Breast epithelium (tissue), 4 donors: ENCODE data around the gene PLIN1. TPM values are rescaled to one million over a fixed set of nuclear protein-coding genes. Genes with fewer than 3 reads are reported as not detected.

Experiments used
- DNase-seq, 2 donors: peaks; one replicate each; pipeline ENCODE4 v3.0.0-alpha.2; 2019; ENCODE audit warnings: low spot score in 2 of 2
- H3K27ac ChIP-seq, 2 donors: fragments of 200-600 bp; sonication (generic) in 1 of 2; one replicate each; pipeline ENCODE4 v1.5.1; 2016 to 2019; ENCODE audit warnings: mild to moderate bottlenecking in 1 of 2
- H3K27me3 ChIP-seq, 2 donors: fragments of 200-600 bp; sonication (generic) in 1 of 2; one replicate each; pipeline versions ENCODE4 v1.5.1 to v1.6.0; 2017 to 2019; ENCODE audit warnings: control low read depth in 1 of 2, mild to moderate bottlenecking in 1 of 2
- H3K36me3 ChIP-seq: fragments of 200-600 bp; one replicate; pipeline ENCODE4 v1.5.1; 2019
- H3K4me1 ChIP-seq, 2 donors: fragments of 200-600 bp; sonication (generic); one replicate each; pipeline ENCODE4 v1.5.1; 2016 to 2019; ENCODE audit warnings: control low read depth in 1 of 2
- H3K4me3 ChIP-seq, 3 donors: fragments of 200-600 bp; sonication (generic); 1 replicate in 2 of 3; 2 replicates in 1 of 3; pipeline ENCODE4 v1.5.1; 2016 to 2019; ENCODE audit warnings: mild to moderate bottlenecking in 3 of 3, moderate library complexity in 2 of 3
- H3K9me3 ChIP-seq, 2 donors: fragments of 200-600 bp; sonication (generic) in 1 of 2; one replicate each; pipeline ENCODE4 v1.5.1; 2016 to 2019; ENCODE audit warnings: control low read depth in 1 of 2
- POLR2A ChIP-seq: fragments of 450-650 bp; IDR thresholded peaks from one replicate; pipeline ENCODE4 v1.6.1; 2016; ENCODE audit warnings: antibody characterized with exemption, mild to moderate bottlenecking, moderate library complexity
- POLR2AphosphoS5 ChIP-seq, 3 donors: sonication (generic); formaldehyde crosslinking; IDR thresholded peaks; one replicate each; pipeline ENCODE4 v1.6.1; 2017; ENCODE audit warnings: antibody characterized with exemption in 3 of 3
- intact Hi-C: fragments of 100-400 bp; cut with DNase I; formaldehyde crosslinking; loops from one replicate; pipeline ENCODE4 v1.15.1; 2023; ENCODE audit warnings: low total_unique reads
- total RNA-seq, 3 donors: library from RNA; depleted of rRNA; stranded (reverse); fragments of >200 nt; gene quantifications; one replicate each; pipeline ENCODE4 v1.1.0, GENCODE V29; 2016
- TF ChIP-seq, protein P1 (sequence below), 3 donors: fragments of 450-650 bp; IDR thresholded peaks; one replicate each; pipeline ENCODE4 v1.5.1; 2016 to 2017; ENCODE audit warnings: antibody characterized with exemption in 3 of 3, mild to moderate bottlenecking in 3 of 3, moderate library complexity in 3 of 3

PLIN1 gene, protein sequence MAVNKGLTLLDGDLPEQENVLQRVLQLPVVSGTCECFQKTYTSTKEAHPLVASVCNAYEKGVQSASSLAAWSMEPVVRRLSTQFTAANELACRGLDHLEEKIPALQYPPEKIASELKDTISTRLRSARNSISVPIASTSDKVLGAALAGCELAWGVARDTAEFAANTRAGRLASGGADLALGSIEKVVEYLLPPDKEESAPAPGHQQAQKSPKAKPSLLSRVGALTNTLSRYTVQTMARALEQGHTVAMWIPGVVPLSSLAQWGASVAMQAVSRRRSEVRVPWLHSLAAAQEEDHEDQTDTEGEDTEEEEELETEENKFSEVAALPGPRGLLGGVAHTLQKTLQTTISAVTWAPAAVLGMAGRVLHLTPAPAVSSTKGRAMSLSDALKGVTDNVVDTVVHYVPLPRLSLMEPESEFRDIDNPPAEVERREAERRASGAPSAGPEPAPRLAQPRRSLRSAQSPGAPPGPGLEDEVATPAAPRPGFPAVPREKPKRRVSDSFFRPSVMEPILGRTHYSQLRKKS
- 1,000 to 10,000 TPM in 1 of 3 donors, 100 to 1,000 TPM in 2; 114 to 2,292 (median 132) TPM for total RNA-seq

DNA sequence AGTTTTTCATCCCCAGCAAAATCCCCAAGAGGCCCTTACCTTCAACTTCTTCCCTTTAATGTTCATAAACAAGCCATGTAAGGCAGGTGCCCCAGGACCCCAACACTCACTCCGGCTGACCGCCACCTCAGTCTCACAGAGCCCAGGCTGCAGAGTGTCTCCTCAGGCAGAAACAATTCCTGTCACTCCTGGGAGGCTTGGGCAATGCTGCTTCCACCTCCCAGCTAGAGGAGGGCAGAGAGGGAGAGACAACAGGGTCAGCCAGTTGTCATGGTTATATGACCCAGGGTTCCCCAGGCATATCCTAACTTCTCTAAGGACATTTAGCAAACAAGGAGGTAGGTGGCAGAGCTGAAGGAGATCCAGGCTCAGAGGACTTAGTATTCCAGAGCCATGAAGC is at the start of gene PLIN1:
Gene PLIN1 (minus strand): TSS at position 156 of the 400 bp plus-strand sequence. CDS start 1,878 bp downstream, outside the sequence.
- H3K27me3 ChIP-seq: no peaks in the 10 kb centered on the region
- no peak for TF ChIP-seq POLR2AphosphoS5 (IDR thresholded peaks at IDR 0.05)
- TF ChIP-seq POLR2A: no peak
- TF ChIP-seq, protein P1, sequence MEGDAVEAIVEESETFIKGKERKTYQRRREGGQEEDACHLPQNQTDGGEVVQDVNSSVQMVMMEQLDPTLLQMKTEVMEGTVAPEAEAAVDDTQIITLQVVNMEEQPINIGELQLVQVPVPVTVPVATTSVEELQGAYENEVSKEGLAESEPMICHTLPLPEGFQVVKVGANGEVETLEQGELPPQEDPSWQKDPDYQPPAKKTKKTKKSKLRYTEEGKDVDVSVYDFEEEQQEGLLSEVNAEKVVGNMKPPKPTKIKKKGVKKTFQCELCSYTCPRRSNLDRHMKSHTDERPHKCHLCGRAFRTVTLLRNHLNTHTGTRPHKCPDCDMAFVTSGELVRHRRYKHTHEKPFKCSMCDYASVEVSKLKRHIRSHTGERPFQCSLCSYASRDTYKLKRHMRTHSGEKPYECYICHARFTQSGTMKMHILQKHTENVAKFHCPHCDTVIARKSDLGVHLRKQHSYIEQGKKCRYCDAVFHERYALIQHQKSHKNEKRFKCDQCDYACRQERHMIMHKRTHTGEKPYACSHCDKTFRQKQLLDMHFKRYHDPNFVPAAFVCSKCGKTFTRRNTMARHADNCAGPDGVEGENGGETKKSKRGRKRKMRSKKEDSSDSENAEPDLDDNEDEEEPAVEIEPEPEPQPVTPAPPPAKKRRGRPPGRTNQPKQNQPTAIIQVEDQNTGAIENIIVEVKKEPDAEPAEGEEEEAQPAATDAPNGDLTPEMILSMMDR (IDR thresholded peaks at IDR 0.05): no peak
- H3K4me1 ChIP-seq: peaks cover 6 to 13% of the 10 kb centered on the region in 2 donors
- peak within 1 kb of the TSS in 2 of 3 donors; percentile 3 to 4 for H3K4me3 ChIP-seq
- intact Hi-C loops: no loop called here
- peak within 1 kb of the TSS; percentile 79 to 80 for H3K27ac ChIP-seq
- no peaks in the 10 kb centered on the region for H3K9me3 ChIP-seq
- H3K36me3 ChIP-seq: no peaks in the 10 kb centered on the region
- no peak for DNase-seq

DNA sequence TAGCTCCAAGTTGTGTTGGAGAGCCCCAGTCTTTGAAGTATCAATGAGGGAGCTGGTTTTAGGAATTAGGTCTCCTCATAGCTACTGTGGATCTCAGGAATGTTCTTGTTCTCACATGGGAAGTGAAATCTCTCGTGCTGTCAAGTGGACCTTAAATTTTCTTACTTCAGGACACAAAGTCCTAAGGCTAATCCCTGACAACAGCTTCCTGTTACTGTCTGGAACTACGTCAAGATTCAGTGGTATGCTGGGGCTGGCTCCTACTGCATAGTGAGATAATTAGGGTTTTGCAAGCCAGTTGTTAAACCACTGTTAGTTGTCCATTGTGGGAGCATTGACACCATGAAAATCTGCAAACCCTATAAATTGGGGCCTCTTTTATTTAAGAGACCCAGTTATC is 49.1 kb upstream of the PLIN1 start:
- no peak overlapping the region for H3K4me3 ChIP-seq
- no peaks in the 10 kb centered on the region for H3K27me3 ChIP-seq
- no peaks in the 10 kb centered on the region for H3K36me3 ChIP-seq
- peak overlapping the region in 1 of 2 donors; percentile 2 for H3K27ac ChIP-seq
- H3K9me3 ChIP-seq: no peaks in the 10 kb centered on the region
- no peak for DNase-seq
- intact Hi-C loops: no loop called here
- no peak for TF ChIP-seq POLR2AphosphoS5 (IDR thresholded peaks at IDR 0.05)
- no peaks in the 10 kb centered on the region for H3K4me1 ChIP-seq

DNA sequence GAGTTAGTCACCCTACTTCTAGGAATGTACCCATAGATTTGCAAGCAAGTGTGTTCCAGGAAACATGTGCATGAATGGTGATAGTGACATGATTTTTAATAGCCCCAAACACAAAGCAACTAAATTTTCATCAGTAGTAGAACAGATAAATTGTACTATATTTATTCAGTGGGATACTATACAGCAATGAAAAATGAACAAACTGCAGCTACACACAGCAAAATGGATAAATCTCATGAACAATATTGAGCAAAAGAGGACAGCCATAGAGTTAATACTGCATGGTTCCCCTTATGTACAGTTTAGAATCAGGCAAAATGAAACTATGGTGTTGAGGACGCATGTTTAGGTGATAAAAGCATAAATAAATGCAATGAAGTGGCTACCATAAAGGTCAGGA is 45.9 kb upstream of the PLIN1 start:
- DNase-seq: no peak
- Histone ChIP-seq H3K36me3 (no peaks in the 10 kb centered on the region), H3K27me3 (no peaks in the 10 kb centered on the region), H3K4me3 (no peak overlapping the region), H3K27ac (no peak overlapping the region), H3K9me3 (no peaks in the 10 kb centered on the region), H3K4me1 (no peaks in the 10 kb centered on the region)
- TF ChIP-seq, protein P1 (IDR thresholded peaks at IDR 0.05): no peak
- intact Hi-C loops: no loop called here

DNA sequence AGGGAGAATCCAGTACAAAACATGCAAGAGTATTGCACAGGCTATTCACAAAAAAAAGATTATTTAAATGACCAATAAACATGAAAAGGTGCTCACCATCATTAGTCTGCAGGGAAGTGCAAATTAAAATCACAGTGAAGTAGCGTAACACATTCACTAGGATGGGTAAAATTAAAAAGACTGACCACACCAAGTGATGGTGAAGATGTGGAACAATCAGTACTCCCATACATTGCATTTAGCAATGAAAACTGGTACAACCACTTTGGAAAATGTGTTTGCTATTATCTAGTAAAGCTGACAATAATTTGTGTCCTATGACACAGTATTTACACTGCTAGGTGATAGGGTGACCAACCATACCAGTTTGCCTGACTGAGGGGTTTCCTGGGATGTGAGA is 45.5 kb upstream of the PLIN1 start:
- no peak for TF ChIP-seq POLR2AphosphoS5 (IDR thresholded peaks at IDR 0.05)
- no peak for TF ChIP-seq POLR2A
- TF ChIP-seq, protein P1 (IDR thresholded peaks at IDR 0.05): no peak
- Histone ChIP-seq H3K4me3 (no peak overlapping the region), H3K9me3 (no peaks in the 10 kb centered on the region), H3K27me3 (no peaks in the 10 kb centered on the region), H3K36me3 (no peaks in the 10 kb centered on the region), H3K4me1 (no peaks in the 10 kb centered on the region), H3K27ac (no peak overlapping the region)
- no peak for DNase-seq
- intact Hi-C loops: no loop called here

DNA sequence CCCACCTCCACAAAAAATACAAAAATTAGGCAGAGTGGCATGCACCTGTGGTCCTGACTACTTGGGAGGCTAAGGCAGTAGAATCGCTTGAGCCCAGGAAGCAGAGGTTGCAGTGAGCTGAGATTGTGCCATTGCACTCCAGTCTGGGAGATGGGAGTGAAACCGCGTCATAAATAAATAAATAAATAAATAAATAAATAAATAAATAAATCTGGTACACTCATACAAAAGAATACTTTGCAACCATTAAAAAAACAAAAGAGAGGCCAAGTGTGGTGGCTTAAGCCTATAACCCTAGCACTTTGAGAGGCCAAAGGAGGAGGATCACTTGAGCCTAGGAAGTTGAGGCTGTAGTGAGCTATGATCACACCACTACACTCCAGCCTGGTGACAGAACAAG is 43.9 kb upstream of the PLIN1 start:
- H3K27ac ChIP-seq: no peak overlapping the region
- TF ChIP-seq POLR2AphosphoS5 (IDR thresholded peaks at IDR 0.05): no peak
- TF ChIP-seq POLR2A: no peak
- TF ChIP-seq, protein P1 (IDR thresholded peaks at IDR 0.05): no peak
- H3K9me3 ChIP-seq: no peaks in the 10 kb centered on the region
- DNase-seq: no peak
- H3K27me3 ChIP-seq: no peaks in the 10 kb centered on the region
- no peak overlapping the region for H3K4me3 ChIP-seq
- H3K4me1 ChIP-seq: no peaks in the 10 kb centered on the region
- intact Hi-C loops: no loop called here
- H3K36me3 ChIP-seq: no peaks in the 10 kb centered on the region
